ENCODE results near the gene RXRA. TPM values are rescaled to one million over a fixed set of nuclear protein-coding genes. Genes with fewer than 3 reads are reported as not detected.

RXRA gene
- total and polyA plus RNA-seq, 2 of the 13 experiments (the other 11 are each of a cell fraction or from before 2014, with no cell fraction given) = 18.9 to 29.2 TPM

- TF ChIP-seq ZNF574 (CRISPR knock-in tag; IDR thresholded peaks at IDR 0.05) (no peak), MNT (IDR thresholded peaks at IDR 0.05) (no peak), BCLAF1 (IDR thresholded peaks at IDR 0.05) (no peak), KLF12 (CRISPR knock-in tag; IDR thresholded peaks at IDR 0.05; ENCODE audit: borderline replicate concordance) (no peak), RELA (CRISPR knock-in tag; IDR thresholded peaks at IDR 0.05) (no peak), ZNF878 (CRISPR knock-in tag; IDR thresholded peaks at IDR 0.05) (no peak), ETS1 (CRISPR knock-in tag; IDR thresholded peaks at IDR 0.05) (no peak), NR2F2 (IDR thresholded peaks at IDR 0.05; ENCODE audit: borderline replicate concordance, low read depth) (no peak), MTF1 (CRISPR knock-in tag; IDR thresholded peaks at IDR 0.05) (no peak), ZNF790 (CRISPR knock-in tag; IDR thresholded peaks at IDR 0.05; ENCODE audit: borderline replicate concordance) (no peak), ZFX (CRISPR knock-in tag; IDR thresholded peaks at IDR 0.05; ENCODE audit: low read depth) (no peak), MED13 (CRISPR knock-in tag; IDR thresholded peaks at IDR 0.05) (no peak), KDM6A (CRISPR knock-in tag; IDR thresholded peaks at IDR 0.05; ENCODE audit: low read depth) (no peak), ZNF547 (CRISPR knock-in tag; IDR thresholded peaks at IDR 0.05) (no peak), SP5 (CRISPR knock-in tag; IDR thresholded peaks at IDR 0.05; ENCODE audit: borderline replicate concordance, low read depth) (peak; percentile 57; the same call in 1 of the 2 replicates), YY1 (IDR thresholded peaks at IDR 0.05; ENCODE audit: insufficient read depth, insufficient replicate concordance, low read depth, low read length) (peak; percentile 3), FOXJ3 (CRISPR knock-in tag; IDR thresholded peaks at IDR 0.05; ENCODE audit: borderline replicate concordance) (no peak), CCDC6 (CRISPR knock-in tag; IDR thresholded peaks at IDR 0.05) (no peak), ZNF558 (CRISPR knock-in tag; IDR thresholded peaks at IDR 0.05; ENCODE audit: borderline replicate concordance) (0 out of 2 replicates have a peak, but pooled peaks have one; percentile 38), ZSCAN12 (CRISPR knock-in tag; IDR thresholded peaks at IDR 0.05) (no peak), ZNF7 (CRISPR knock-in tag; IDR thresholded peaks at IDR 0.05) (no peak), SALL2 (CRISPR knock-in tag; IDR thresholded peaks at IDR 0.05) (no peak), KDM2A (CRISPR knock-in tag; IDR thresholded peaks at IDR 0.05; ENCODE audit: borderline replicate concordance, low read depth) (no peak), ZNF20 (CRISPR knock-in tag; IDR thresholded peaks at IDR 0.05) (no peak), CBFB (CRISPR knock-in tag; IDR thresholded peaks at IDR 0.05) (peak; percentile 18; the same call in 1 of the 2 replicates)
Measured at GRCh38 chr9:134328341-134328840, 2.1 kb downstream of the RXRA start (continued).
